Spleen (tissue), 7 donors: Measurements from ENCODE around the gene VNN1.

Experiments used
- POLR2AphosphoS5 ChIP-seq, 3 donors: sonication (generic); formaldehyde crosslinking; IDR thresholded peaks; one replicate each; pipeline ENCODE4 v1.5.1; 2017; ENCODE audit warnings: antibody characterized with exemption in 3 of 3
- TF ChIP-seq, protein P1 (sequence below), 11 experiments: fragments of 200-600 bp in 7 of 11; fragments of 450-650 bp in 4 of 11; sonication (generic) in 4 of 11; IDR thresholded peaks in 8 of 11; conservative IDR thresholded peaks in 3 of 11; 1 replicate in 7 of 11; 2 replicates in 4 of 11; pipeline versions ENCODE4 v1.4.0 to v1.8.0; 2016 to 2021; ENCODE audit warnings: antibody characterized with exemption in 11 of 11, inconsistent platforms in 4 of 11, mild to moderate bottlenecking in 1 of 11
- donor health status: DM: no; HTN: no; CAD: no; lungs with moderate emphysema.
- donor health status: DM: no; HTN: no; CAD: no.
- donor health status: DM: no; HTN: no; CAD: no.

DNA sequence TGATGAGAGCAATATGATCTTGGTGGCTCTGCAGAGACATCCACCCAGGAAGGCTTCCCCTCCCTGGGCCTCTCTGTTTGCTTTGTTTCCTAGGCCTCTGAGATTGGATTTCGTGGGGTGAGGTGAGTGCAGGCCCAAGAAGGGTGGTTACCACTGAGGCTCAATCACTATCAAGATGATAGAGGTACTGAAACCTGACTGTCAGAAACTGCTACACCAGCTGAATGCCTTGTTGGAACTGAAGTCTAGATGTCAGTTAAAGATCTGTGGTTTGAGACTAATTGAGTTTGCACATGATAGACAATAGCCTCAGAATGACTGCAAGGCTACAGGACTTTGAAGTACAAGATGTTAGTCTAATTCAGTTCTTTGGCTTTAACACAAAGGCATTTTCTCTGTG is 15.2 kb downstream of the VNN1 start:
- no peak for TF ChIP-seq POLR2AphosphoS5 (IDR thresholded peaks at IDR 0.05)
- TF ChIP-seq, protein P1, sequence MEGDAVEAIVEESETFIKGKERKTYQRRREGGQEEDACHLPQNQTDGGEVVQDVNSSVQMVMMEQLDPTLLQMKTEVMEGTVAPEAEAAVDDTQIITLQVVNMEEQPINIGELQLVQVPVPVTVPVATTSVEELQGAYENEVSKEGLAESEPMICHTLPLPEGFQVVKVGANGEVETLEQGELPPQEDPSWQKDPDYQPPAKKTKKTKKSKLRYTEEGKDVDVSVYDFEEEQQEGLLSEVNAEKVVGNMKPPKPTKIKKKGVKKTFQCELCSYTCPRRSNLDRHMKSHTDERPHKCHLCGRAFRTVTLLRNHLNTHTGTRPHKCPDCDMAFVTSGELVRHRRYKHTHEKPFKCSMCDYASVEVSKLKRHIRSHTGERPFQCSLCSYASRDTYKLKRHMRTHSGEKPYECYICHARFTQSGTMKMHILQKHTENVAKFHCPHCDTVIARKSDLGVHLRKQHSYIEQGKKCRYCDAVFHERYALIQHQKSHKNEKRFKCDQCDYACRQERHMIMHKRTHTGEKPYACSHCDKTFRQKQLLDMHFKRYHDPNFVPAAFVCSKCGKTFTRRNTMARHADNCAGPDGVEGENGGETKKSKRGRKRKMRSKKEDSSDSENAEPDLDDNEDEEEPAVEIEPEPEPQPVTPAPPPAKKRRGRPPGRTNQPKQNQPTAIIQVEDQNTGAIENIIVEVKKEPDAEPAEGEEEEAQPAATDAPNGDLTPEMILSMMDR (IDR thresholded peaks at IDR 0.05 in 8 of 11, conservative IDR thresholded peaks at IDR 0.05 in 3 of 11), result no peak
